ENCODE measurements around the gene DOCK1.

The DOCK1 gene

GRCh38 chr10:126939706-126940105 lies 34.5 kb downstream of the DOCK1 start:
- ATAC-seq (ENCODE audit: low read depth) (no peak), DNase-seq (ENCODE audit: low spot score) (no peak)
- peaks cover 11% of the 10 kb centered on the region; the same call in 1 of the 2 replicates for H3K36me3 ChIP-seq (ENCODE audit: low read depth)
- H3K9me3 ChIP-seq (ENCODE audit: severe bottlenecking), result no peaks in the 10 kb centered on the region
- no peaks in the 10 kb centered on the region for H3K27me3 ChIP-seq (ENCODE audit: insufficient read depth, poor library complexity, severe bottlenecking)
- H3K27ac ChIP-seq (ENCODE audit: poor library complexity, severe bottlenecking), result no peak overlapping the region
- no peaks in the 10 kb centered on the region for H3K4me1 ChIP-seq (ENCODE audit: insufficient read depth, poor library complexity, severe bottlenecking)
- TF ChIP-seq CTCF (IDR thresholded peaks at IDR 0.05; ENCODE audit: poor library complexity, severe bottlenecking), result no peak
- no peak overlapping the region for H3K4me3 ChIP-seq (ENCODE audit: severe bottlenecking)

- Histone ChIP-seq H3K27ac (ENCODE audit: poor library complexity, severe bottlenecking) (no peak overlapping the region), H3K9me3 (ENCODE audit: severe bottlenecking) (no peaks in the 10 kb centered on the region), H3K27me3 (ENCODE audit: insufficient read depth, poor library complexity, severe bottlenecking) (no peaks in the 10 kb centered on the region), H3K4me1 (ENCODE audit: insufficient read depth, poor library complexity, severe bottlenecking) (no peaks in the 10 kb centered on the region), H3K36me3 (ENCODE audit: low read depth) (peaks cover 16% of the 10 kb centered on the region), H3K4me3 (ENCODE audit: severe bottlenecking) (no peak overlapping the region)
- no peak for DNase-seq (ENCODE audit: low spot score)
- ATAC-seq (ENCODE audit: low read depth), result no peak
- no peak for TF ChIP-seq CTCF (IDR thresholded peaks at IDR 0.05; ENCODE audit: poor library complexity, severe bottlenecking)
Measured at GRCh38 chr10:126940670-126941310, 35.6 kb downstream of the DOCK1 start.

- Histone ChIP-seq H3K9me3 (ENCODE audit: severe bottlenecking) (no peaks in the 10 kb centered on the region), H3K4me1 (ENCODE audit: insufficient read depth, poor library complexity, severe bottlenecking) (no peaks in the 10 kb centered on the region), H3K27me3 (ENCODE audit: insufficient read depth, poor library complexity, severe bottlenecking) (no peaks in the 10 kb centered on the region), H3K4me3 (ENCODE audit: severe bottlenecking) (no peak overlapping the region), H3K36me3 (ENCODE audit: low read depth) (peaks cover 22% of the 10 kb centered on the region), H3K27ac (ENCODE audit: poor library complexity, severe bottlenecking) (no peak overlapping the region)
- no peak for TF ChIP-seq CTCF (IDR thresholded peaks at IDR 0.05; ENCODE audit: poor library complexity, severe bottlenecking)
- no peak for DNase-seq (ENCODE audit: low spot score)
- no peak for ATAC-seq (ENCODE audit: low read depth)
Measured at GRCh38 chr10:126944191-126944590, 39.0 kb downstream of the DOCK1 start.

GRCh38 chr10:126945351-126946030 lies 40.3 kb downstream of the DOCK1 start:
- DNase-seq (ENCODE audit: low spot score), result no peak
- no peak overlapping the region for H3K27ac ChIP-seq (ENCODE audit: poor library complexity, severe bottlenecking)
- TF ChIP-seq CTCF (IDR thresholded peaks at IDR 0.05; ENCODE audit: poor library complexity, severe bottlenecking), result no peak

GRCh38 chr10:126946746-126947145 lies 41.5 kb downstream of the DOCK1 start:
- Histone ChIP-seq H3K27me3 (ENCODE audit: insufficient read depth, poor library complexity, severe bottlenecking) (no peaks in the 10 kb centered on the region), H3K36me3 (ENCODE audit: low read depth) (peaks cover 11% of the 10 kb centered on the region; the same call in 1 of the 2 replicates), H3K27ac (ENCODE audit: poor library complexity, severe bottlenecking) (no peak overlapping the region), H3K4me1 (ENCODE audit: insufficient read depth, poor library complexity, severe bottlenecking) (no peaks in the 10 kb centered on the region), H3K4me3 (ENCODE audit: severe bottlenecking) (no peak overlapping the region), H3K9me3 (ENCODE audit: severe bottlenecking) (no peaks in the 10 kb centered on the region)
- no peak for TF ChIP-seq CTCF (IDR thresholded peaks at IDR 0.05; ENCODE audit: poor library complexity, severe bottlenecking)
- DNase-seq (ENCODE audit: low spot score) (no peak), ATAC-seq (ENCODE audit: low read depth) (no peak)

More at GRCh38 chr10:126945351-126946030, 40.3 kb downstream of the DOCK1 start:
- Histone ChIP-seq H3K9me3 (ENCODE audit: severe bottlenecking) (no peaks in the 10 kb centered on the region), H3K36me3 (ENCODE audit: low read depth) (peaks cover 20% of the 10 kb centered on the region), H3K4me1 (ENCODE audit: insufficient read depth, poor library complexity, severe bottlenecking) (no peaks in the 10 kb centered on the region), H3K27me3 (ENCODE audit: insufficient read depth, poor library complexity, severe bottlenecking) (no peaks in the 10 kb centered on the region), H3K4me3 (ENCODE audit: severe bottlenecking) (no peak overlapping the region)
- ATAC-seq (ENCODE audit: low read depth), result peak; percentile 33; the same call in 2 of the 3 replicates

Data from RWPE2 (cell line).